ENCODE measurements around the gene TSR3.

TSR3 gene

DNA sequence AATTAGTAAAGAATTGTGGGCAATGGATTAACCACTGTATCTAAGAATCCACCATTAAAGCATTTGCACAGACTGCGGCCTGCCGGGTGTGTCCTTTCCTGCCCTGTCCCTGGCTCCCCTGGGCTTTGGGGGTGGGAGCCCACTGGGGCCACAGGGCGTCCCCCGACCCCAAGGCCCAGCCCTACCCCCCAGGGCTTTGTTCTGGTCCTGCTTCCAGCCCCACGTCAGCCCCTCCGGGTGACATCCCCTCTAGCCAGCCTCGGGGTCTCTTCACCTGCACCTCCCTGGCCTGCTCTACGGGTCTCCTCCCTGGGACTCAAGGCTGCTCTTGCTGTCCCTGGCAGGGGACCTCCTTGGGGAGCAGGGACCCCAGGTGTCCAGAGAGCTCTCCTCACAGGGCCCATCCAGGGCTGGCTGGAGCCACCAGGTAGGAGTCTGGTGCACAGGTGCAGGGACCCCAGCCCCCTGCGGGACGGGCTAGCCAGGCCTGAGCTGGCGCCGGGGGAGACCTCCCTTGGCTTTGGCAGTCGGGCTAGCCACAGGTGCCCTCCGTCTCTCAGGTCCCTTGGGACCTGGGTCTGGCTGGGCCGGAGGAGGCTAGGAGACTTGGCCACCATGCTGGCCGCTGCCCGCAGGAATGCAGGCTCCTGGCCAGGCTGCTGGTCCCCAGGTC lies 24.6 kb downstream of the TSR3 start:
- H3K27ac Mint-ChIP-seq: peak overlapping the region; percentile 88
- no peak overlapping the region for H3K4me3 Mint-ChIP-seq
- H3K4me1 Mint-ChIP-seq: peaks cover 12% of the 10 kb centered on the region
- no peaks in the 10 kb centered on the region for H3K9me3 Mint-ChIP-seq
- TF ChIP-seq, protein P1, sequence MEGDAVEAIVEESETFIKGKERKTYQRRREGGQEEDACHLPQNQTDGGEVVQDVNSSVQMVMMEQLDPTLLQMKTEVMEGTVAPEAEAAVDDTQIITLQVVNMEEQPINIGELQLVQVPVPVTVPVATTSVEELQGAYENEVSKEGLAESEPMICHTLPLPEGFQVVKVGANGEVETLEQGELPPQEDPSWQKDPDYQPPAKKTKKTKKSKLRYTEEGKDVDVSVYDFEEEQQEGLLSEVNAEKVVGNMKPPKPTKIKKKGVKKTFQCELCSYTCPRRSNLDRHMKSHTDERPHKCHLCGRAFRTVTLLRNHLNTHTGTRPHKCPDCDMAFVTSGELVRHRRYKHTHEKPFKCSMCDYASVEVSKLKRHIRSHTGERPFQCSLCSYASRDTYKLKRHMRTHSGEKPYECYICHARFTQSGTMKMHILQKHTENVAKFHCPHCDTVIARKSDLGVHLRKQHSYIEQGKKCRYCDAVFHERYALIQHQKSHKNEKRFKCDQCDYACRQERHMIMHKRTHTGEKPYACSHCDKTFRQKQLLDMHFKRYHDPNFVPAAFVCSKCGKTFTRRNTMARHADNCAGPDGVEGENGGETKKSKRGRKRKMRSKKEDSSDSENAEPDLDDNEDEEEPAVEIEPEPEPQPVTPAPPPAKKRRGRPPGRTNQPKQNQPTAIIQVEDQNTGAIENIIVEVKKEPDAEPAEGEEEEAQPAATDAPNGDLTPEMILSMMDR (IDR thresholded peaks at IDR 0.05): no peak
- peaks cover 13% of the 10 kb centered on the region for H3K36me3 Mint-ChIP-seq (ENCODE audit: low read depth)
- no peak for DNase-seq
- peaks cover 18% of the 10 kb centered on the region for H3K27me3 Mint-ChIP-seq (ENCODE audit: low read depth, poor library complexity)

DNA sequence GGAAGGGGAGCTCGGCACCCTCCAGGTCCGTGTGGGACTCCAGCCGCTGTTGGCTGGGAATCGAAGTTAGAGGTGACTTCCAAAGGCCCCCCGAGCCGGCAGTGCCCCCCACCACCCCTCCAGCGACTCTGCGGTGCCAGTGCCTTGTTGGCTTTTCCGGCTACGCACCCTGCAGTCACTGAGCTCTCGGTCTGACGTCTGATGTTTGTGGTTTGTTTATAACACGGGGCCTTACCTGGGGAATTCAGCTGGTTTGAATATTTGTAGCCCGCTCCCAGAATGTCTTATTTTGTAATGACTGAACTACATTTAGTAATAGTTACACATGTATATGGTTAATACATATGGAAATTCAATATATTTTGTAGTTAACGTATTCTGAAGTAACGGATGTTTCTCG lies 25.3 kb downstream of the TSR3 start:
- peaks cover 6% of the 10 kb centered on the region for H3K4me1 Mint-ChIP-seq
- DNase-seq: no peak
- no peak overlapping the region for H3K4me3 Mint-ChIP-seq
- H3K27ac Mint-ChIP-seq: peak overlapping the region; percentile 88
- H3K27me3 Mint-ChIP-seq (ENCODE audit: low read depth, poor library complexity): peaks cover 11% of the 10 kb centered on the region
- TF ChIP-seq, protein P1 (IDR thresholded peaks at IDR 0.05): no peak
- H3K36me3 Mint-ChIP-seq (ENCODE audit: low read depth): peaks cover 13% of the 10 kb centered on the region
- H3K9me3 Mint-ChIP-seq: no peaks in the 10 kb centered on the region

DNA sequence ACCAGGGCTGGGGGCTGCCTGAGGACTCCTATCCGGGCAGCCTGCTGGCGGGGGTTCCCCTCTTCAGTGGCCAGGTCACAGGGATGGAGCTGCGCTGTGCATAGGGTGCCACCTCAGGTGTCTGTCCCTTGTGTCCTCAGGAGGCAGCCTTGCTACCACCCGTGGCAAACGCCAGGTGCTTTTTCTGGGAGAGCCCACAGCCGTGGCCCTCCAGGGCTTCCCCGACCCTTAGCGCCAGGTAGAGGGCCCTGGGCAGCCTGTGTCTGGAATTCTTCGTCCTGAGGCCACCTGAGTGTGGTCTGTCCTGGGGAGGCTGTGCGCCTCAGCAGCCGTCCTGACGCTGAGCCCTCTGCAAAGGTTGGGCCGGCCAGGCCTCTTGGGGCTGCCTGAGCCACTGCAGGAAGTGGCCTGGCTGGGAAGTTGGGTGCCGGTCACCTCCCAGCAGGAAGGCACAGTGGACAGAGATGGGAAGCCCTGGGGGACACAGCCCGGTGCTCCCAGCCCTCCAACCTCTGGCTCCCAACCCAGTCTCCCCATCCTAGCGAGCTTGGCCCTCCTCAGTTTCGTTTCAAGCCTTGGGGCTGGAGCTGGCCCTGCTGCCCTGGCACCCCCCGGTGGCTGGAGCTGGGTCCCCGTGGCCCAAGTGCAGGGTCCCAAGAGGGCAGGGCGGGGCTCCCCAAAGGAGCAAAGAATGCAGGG lies 25.9 kb downstream of the TSR3 start:
- DNase-seq: no peak
- Mint-ChIP-seq H3K27me3 (ENCODE audit: low read depth, poor library complexity) (peaks cover 8% of the 10 kb centered on the region), H3K27ac (no peak overlapping the region), H3K9me3 (no peaks in the 10 kb centered on the region), H3K4me3 (no peak overlapping the region), H3K36me3 (ENCODE audit: low read depth) (peaks cover 13% of the 10 kb centered on the region), H3K4me1 (peaks cover 4% of the 10 kb centered on the region)
- TF ChIP-seq, protein P1 (IDR thresholded peaks at IDR 0.05): no peak

DNA sequence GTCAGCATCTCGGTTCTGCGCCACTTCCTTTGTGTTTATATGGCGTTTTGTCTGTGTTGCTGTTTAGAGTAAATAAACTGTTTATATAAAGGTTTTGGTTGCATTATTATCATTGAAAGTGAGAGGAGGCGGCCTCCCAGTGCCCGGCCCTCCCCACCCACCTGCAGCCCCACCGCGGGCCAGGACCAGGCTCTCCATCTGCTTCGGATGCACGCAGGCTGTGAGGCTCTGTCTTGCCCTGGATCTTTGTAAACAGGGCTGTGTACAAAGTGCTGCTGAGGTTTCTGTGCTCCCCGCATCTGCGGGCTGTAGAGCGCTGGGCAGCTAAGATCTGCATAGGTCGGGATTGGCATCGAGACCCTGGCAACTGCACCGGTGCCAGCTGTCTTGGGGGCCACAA lies 26.4 kb downstream of the TSR3 start:
- Mint-ChIP-seq H3K4me1 (peaks cover 4% of the 10 kb centered on the region), H3K9me3 (no peaks in the 10 kb centered on the region), H3K27ac (no peak overlapping the region), H3K4me3 (no peak overlapping the region), H3K36me3 (ENCODE audit: low read depth) (peaks cover 17% of the 10 kb centered on the region), H3K27me3 (ENCODE audit: low read depth, poor library complexity) (peaks cover 8% of the 10 kb centered on the region)
- TF ChIP-seq, protein P1 (IDR thresholded peaks at IDR 0.05): no peak
- DNase-seq: no peak

DNA sequence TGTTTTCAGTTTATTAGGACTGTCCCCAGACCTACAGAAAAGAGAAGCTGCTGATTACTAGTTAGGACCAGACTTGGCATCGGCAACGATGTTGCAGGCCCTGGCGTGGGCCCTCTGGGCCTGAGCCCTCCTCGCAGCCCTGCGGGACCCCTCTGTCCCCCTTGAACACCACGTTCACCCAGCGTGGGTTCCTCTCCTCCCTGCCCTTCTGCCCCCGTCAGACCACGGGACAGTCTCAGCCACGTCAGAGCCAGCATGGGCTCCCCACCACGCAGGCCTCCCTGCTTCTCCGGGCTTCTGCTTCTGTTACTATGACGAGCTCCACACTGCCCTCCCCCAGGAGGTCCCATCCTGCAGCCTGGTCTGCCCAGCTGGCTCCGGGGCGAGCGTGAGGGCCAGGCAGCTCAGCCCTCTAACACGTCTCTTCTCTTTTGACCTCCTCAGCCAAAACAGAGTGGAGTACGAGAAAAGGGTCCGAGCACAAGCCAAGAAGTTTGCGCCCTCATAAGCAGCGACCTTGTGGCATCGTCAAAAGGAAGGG lies 27.3 kb downstream of the TSR3 start:
- no peak overlapping the region for H3K4me3 Mint-ChIP-seq
- peaks cover 26% of the 10 kb centered on the region for H3K36me3 Mint-ChIP-seq (ENCODE audit: low read depth)
- peak overlapping the region; percentile 59 for H3K27ac Mint-ChIP-seq
- DNase-seq: no peak
- no peaks in the 10 kb centered on the region for H3K9me3 Mint-ChIP-seq
- H3K27me3 Mint-ChIP-seq (ENCODE audit: low read depth, poor library complexity): peaks cover 3% of the 10 kb centered on the region
- peaks cover 4% of the 10 kb centered on the region for H3K4me1 Mint-ChIP-seq
- TF ChIP-seq, protein P1 (IDR thresholded peaks at IDR 0.05): no peak
